Bronchial epithelial cell (primary cell): ENCODE data around the gene ZC2HC1C. TPM values are rescaled to one million over a fixed set of nuclear protein-coding genes. Genes with fewer than 3 reads are reported as not detected.

Experiments used
- DNase-seq: peaks from one replicate; pipeline ENCODE4 v3.0.0-alpha.2; 2010; ENCODE audit warnings: low read depth
- FAIRE-seq: peaks from 2 replicates; lab custom pipeline; 2011; peaks lifted over from hg19 to GRCh38; lab: Jason Lieb, UNC
- H3K27me3 ChIP-seq: 2 replicates; pipeline ENCODE4 v1.5.1; 2011; ENCODE audit warnings: low read length; ENCODE audit not compliant: control insufficient read depth, insufficient read depth
- H3K36me3 ChIP-seq: 2 replicates; pipeline ENCODE4 v1.5.1; 2011; ENCODE audit warnings: low read length; ENCODE audit not compliant: control insufficient read depth, insufficient read depth
- H3K4me3 ChIP-seq: 2 replicates; pipeline ENCODE4 v1.5.1; 2011; ENCODE audit warnings: mild to moderate bottlenecking, low read depth, low read length, control low read depth
- total RNA-seq: library from RNA; depleted of rRNA; stranded (reverse); fragments of >200 nt; gene quantifications from 2 replicates; pipeline ENCODE4 v1.2.1, GENCODE V29; 2014
- TF ChIP-seq, protein P1 (sequence below): IDR thresholded peaks from 2 replicates; pipeline ENCODE4 v1.5.1; 2011; ENCODE audit warnings: mild to moderate bottlenecking, moderate library complexity, low read length, control low read depth, inconsistent platforms; ENCODE audit not compliant: insufficient read depth, severe bottlenecking

The ZC2HC1C gene
- total RNA-seq, 1 donor from 2014 or later, result 0.53 TPM

DNA sequence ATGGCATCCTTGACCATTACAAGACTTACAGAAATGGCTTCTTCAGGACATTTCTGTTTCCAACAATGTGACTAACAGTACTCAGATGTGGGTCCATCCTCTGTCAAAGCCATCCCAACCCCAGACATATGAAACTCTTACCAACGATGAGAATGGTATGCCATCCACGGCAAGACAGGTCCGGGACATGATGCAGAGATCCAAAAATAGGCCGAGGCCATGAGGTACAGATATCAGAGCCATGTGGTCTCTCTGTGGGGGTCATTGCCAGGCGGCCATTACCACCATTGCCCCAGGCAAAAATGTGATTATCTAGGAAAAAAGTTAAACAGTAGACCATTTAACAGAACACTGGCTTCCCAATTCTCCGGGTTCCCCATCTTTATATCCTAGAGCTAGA, 27.5 kb downstream of the ZC2HC1C start:
- Histone ChIP-seq H3K27me3 (no peaks in the 10 kb centered on the region), H3K36me3 (peaks cover 14% of the 10 kb centered on the region), H3K4me3 (no peak overlapping the region)
- no peak for DNase-seq
- TF ChIP-seq, protein P1, sequence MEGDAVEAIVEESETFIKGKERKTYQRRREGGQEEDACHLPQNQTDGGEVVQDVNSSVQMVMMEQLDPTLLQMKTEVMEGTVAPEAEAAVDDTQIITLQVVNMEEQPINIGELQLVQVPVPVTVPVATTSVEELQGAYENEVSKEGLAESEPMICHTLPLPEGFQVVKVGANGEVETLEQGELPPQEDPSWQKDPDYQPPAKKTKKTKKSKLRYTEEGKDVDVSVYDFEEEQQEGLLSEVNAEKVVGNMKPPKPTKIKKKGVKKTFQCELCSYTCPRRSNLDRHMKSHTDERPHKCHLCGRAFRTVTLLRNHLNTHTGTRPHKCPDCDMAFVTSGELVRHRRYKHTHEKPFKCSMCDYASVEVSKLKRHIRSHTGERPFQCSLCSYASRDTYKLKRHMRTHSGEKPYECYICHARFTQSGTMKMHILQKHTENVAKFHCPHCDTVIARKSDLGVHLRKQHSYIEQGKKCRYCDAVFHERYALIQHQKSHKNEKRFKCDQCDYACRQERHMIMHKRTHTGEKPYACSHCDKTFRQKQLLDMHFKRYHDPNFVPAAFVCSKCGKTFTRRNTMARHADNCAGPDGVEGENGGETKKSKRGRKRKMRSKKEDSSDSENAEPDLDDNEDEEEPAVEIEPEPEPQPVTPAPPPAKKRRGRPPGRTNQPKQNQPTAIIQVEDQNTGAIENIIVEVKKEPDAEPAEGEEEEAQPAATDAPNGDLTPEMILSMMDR, result no peak
- FAIRE-seq, result peak; percentile 58

DNA sequence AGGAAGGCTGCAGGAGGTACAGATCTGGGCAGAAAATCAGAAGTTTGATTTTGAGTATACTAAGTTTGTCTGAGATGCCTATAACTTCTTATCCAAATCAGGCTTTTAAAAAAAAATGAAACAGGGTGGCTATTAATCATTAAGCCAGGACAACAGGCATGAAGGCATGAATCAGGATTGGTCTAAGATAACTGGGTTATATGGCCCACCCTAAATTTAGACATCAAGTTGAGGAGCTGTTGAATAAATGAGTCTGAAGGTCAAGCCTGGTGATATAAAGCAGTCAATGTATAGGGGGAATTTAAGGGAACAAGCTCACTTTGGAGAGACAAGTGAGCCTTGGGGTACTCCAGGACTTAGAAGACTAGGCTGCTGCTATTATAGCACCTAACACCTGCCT, 28.8 kb downstream of the ZC2HC1C start:
- H3K27me3 ChIP-seq, result no peaks in the 10 kb centered on the region
- H3K36me3 ChIP-seq, result peaks cover 14% of the 10 kb centered on the region
- TF ChIP-seq, protein P1, result no peak
- DNase-seq (no peak), FAIRE-seq (no peak)
- H3K4me3 ChIP-seq, result no peak overlapping the region

- FAIRE-seq, result no peak
Measured at GRCh38 chr14:75098682-75099081, 29.2 kb downstream of the ZC2HC1C start.

GRCh38 chr14:75101491-75101890, 32.0 kb downstream of the ZC2HC1C start:
- DNase-seq (no peak), FAIRE-seq (no peak)
- Histone ChIP-seq H3K36me3 (peaks cover 20% of the 10 kb centered on the region), H3K4me3 (no peak overlapping the region), H3K27me3 (no peaks in the 10 kb centered on the region)
- TF ChIP-seq, protein P1, result no peak

More at GRCh38 chr14:75098682-75099081, 29.2 kb downstream of the ZC2HC1C start:
- Histone ChIP-seq H3K27me3 (no peaks in the 10 kb centered on the region), H3K4me3 (no peak overlapping the region), H3K36me3 (peaks cover 14% of the 10 kb centered on the region)
- DNase-seq, result no peak
- TF ChIP-seq, protein P1, result no peak

DNA sequence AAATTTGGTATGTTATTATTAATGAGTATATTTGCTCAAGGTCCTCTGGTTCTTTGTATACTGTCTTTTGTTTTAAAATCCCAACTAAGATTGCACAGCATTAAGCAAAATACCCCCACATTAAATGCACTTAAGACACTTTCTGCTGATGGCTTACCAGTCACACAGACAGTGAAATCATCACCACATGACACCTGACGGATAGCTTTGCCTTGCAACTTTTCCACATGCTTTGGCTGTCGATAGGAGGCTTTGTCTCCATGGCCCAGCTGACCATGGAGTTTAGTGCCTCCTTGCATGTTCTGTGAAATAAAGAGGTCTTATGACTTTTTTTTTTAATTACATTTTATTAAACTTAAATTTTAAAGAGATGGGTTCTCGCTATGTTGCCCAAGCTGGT, 37.7 kb downstream of the ZC2HC1C start:
- TF ChIP-seq, protein P1, result no peak
- DNase-seq, result no peak
- FAIRE-seq, result no peak
- Histone ChIP-seq H3K4me3 (no peak overlapping the region), H3K27me3 (no peaks in the 10 kb centered on the region), H3K36me3 (peaks cover 20% of the 10 kb centered on the region)

DNA sequence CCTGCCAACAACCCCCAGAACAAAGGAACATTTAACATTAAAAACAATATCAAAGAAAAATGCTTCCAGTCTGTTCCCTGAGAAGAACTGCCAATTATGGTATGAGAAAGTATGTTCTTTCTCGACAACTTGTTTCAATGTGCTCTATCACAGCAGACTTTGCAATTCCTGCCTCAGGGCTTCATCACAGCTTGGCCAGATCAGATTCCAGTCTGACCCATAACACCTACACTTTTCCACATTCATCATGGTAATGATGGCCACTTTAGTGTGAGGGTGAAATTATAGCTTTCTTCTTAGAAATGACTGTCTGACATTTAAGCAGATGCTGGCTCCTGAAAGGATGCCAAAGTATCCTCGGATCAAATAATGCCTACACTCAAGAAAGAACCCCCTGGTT, 40.4 kb downstream of the ZC2HC1C start:
- peaks cover 24% of the 10 kb centered on the region for H3K36me3 ChIP-seq
- H3K27me3 ChIP-seq, result no peaks in the 10 kb centered on the region
- no peak overlapping the region for H3K4me3 ChIP-seq
- DNase-seq (no peak), FAIRE-seq (no peak)
- TF ChIP-seq, protein P1, result no peak
